ENCODE measurements around the gene MOB1B.

MOB1B gene

DNA sequence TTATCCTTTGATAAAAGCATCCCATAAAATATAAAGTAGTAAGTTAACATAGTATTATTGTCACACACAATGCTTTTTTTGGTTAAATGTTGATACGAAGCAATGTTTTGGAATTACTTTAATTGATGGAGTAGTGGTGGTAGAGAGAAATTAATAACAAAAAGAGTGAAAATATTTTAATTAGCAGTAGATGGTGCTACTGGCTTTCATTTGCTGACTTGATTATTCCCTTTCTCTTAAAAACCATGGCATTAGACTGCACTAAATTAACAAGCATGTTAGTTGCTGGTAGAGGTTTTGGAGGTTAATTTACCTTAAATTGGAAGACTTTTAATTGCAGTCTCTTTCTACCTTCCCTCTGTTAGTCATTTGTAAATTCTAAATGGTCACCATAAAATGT is 82.4 kb downstream of the MOB1B start:
- H3K9me3 ChIP-seq (ENCODE audit: control insufficient read depth, low read length): no peaks in the 10 kb centered on the region

DNA sequence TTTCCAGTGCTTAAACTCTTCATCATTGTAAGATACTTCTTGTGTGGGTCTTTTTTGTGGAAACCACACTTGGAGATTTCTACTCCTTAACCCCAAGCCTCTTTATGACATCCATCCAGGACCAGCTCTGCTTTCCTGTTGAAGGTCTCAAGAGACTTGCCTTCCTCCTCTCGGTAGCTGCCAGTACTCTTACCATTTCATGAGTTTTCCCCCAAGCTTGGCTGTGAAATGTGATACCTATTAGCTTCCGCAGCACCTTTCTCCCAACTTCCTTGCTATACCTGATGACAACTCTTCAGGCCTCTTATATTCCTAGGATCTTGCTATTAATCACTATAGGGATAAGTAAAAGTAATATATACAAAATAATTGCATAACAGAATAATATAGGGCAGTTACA is 89.4 kb downstream of the MOB1B start:
- 83% methylated on average over 1 of the region's 2 CpGs for WGBS
- Histone ChIP-seq H4K91ac (ENCODE audit: low read length) (no peak overlapping the region), H3K4me1 (ENCODE audit: control insufficient read depth, insufficient read depth, low read depth, low read length) (peaks cover 3% of the 10 kb centered on the region), H3K9ac (ENCODE audit: low read length) (no peak overlapping the region), H2BK12ac (ENCODE audit: low read length in 2 of 2) (no peak overlapping the region), H3K23ac (ENCODE audit: low read length in 2 of 2) (no peak overlapping the region), H2BK120ac (ENCODE audit: low read depth, low read length) (no peak overlapping the region), H2BK15ac (ENCODE audit: low read depth, poor library complexity, severe bottlenecking) (no peak overlapping the region), H3K4ac (ENCODE audit: low read depth in 1 of 2, low read length in 2 of 2) (no peak overlapping the region), H3K14ac (ENCODE audit: low read length in 2 of 2) (no peak overlapping the region), H3K4me3 (ENCODE audit: insufficient read depth in 1 of 2, low read depth in 1 of 2, low read length in 2 of 2) (no peak overlapping the region), H3K4me2 (ENCODE audit: low read length, poor library complexity, severe bottlenecking) (no peak overlapping the region), H2AK5ac (ENCODE audit: low read length, severe bottlenecking) (no peak overlapping the region), H3K9me3 (ENCODE audit: control insufficient read depth, low read length) (no peaks in the 10 kb centered on the region), H3K27ac (ENCODE audit: low read length, poor library complexity, severe bottlenecking) (no peak overlapping the region), H3K18ac (ENCODE audit: low read depth in 1 of 2, low read length in 2 of 2) (no peak overlapping the region), H4K8ac (ENCODE audit: low read length) (no peak overlapping the region), H3K27me3 (ENCODE audit: control insufficient read depth in 1 of 2, insufficient read depth in 1 of 2, low read length in 2 of 2) (no peaks in the 10 kb centered on the region), H3K79me1 (replicated peaks; ENCODE audit: low read length, poor library complexity, severe bottlenecking) (peaks cover 8% of the 10 kb centered on the region), H3K36me3 (ENCODE audit: control insufficient read depth in 1 of 2, insufficient read depth in 2 of 2, low read depth in 1 of 2, low read length in 2 of 2) (no peaks in the 10 kb centered on the region), H2BK5ac (ENCODE audit: low read depth, low read length, poor library complexity, severe bottlenecking) (no peak overlapping the region), H2AFZ (ENCODE audit: low read depth, low read length) (no peak overlapping the region)
- DNase-seq: no peak

More for the DNA sequence above, 82.4 kb downstream of the MOB1B start:
- no peaks in the 10 kb centered on the region for H3K4me1 ChIP-seq (ENCODE audit: control insufficient read depth, insufficient read depth, low read depth, low read length)
- H3K18ac ChIP-seq (ENCODE audit: low read depth in 1 of 2, low read length in 2 of 2): no peak overlapping the region
- no peak overlapping the region for H4K91ac ChIP-seq (ENCODE audit: low read length)
- no peaks in the 10 kb centered on the region for H3K27me3 ChIP-seq (ENCODE audit: control insufficient read depth in 1 of 2, insufficient read depth in 1 of 2, low read length in 2 of 2)
- H2AFZ ChIP-seq (ENCODE audit: low read depth, low read length): no peak overlapping the region
- H3K4me3 ChIP-seq (ENCODE audit: insufficient read depth in 1 of 2, low read depth in 1 of 2, low read length in 2 of 2): no peak overlapping the region
- H3K79me1 ChIP-seq (replicated peaks; ENCODE audit: low read length, poor library complexity, severe bottlenecking): peaks cover 4% of the 10 kb centered on the region
- no peak overlapping the region for H2BK5ac ChIP-seq (ENCODE audit: low read depth, low read length, poor library complexity, severe bottlenecking)
- no peak overlapping the region for H3K23ac ChIP-seq (ENCODE audit: low read length in 2 of 2)
- H3K4ac ChIP-seq (ENCODE audit: low read depth in 1 of 2, low read length in 2 of 2): no peak overlapping the region
- H3K14ac ChIP-seq (ENCODE audit: low read length in 2 of 2): no peak overlapping the region
- H2BK120ac ChIP-seq (ENCODE audit: low read depth, low read length): no peak overlapping the region
- DNase-seq: no peak
- H2AK5ac ChIP-seq (ENCODE audit: low read length, severe bottlenecking): no peak overlapping the region
- H4K8ac ChIP-seq (ENCODE audit: low read length): no peak overlapping the region
- no peak overlapping the region for H2BK12ac ChIP-seq (ENCODE audit: low read length in 2 of 2)
- H2BK15ac ChIP-seq (ENCODE audit: low read depth, poor library complexity, severe bottlenecking): no peak overlapping the region
- no peak overlapping the region for H3K9ac ChIP-seq (ENCODE audit: low read length)
- no peak overlapping the region for H3K4me2 ChIP-seq (ENCODE audit: low read length, poor library complexity, severe bottlenecking)
- no peak overlapping the region for H3K27ac ChIP-seq (ENCODE audit: low read length, poor library complexity, severe bottlenecking)
- peaks cover 0 to 25% of the 10 kb centered on the region in 2 experiments for H3K36me3 ChIP-seq (ENCODE audit: control insufficient read depth in 1 of 2, insufficient read depth in 2 of 2, low read depth in 1 of 2, low read length in 2 of 2)
- 100% methylated on average over 1 of the region's 1 CpG for WGBS

DNA sequence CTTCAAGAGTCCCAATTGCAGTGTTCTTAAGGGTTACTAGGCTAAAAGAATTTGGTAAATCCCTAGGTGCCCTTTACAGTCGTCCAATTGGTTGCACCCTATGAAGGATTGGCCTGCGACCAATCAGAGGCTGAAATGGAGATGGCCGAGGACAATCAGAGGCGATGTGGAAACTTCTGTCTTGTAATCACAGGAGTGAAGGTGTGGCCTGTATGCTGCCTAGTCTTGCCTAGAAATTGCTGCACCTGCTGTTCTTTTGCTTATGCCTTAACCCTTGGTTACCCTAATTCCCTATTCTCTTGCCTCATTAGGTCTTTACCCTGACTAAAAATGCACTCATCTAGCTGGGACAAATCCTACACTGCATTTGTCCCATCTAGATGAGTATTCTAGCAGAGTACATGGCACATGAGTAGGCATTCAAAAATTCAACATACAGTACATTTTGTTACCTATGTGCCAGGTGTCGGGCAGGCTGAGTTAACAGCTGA is 90.3 kb downstream of the MOB1B start:
- no peaks in the 10 kb centered on the region for H3K9me3 ChIP-seq (ENCODE audit: control insufficient read depth, low read length)
- no peak overlapping the region for H2AFZ ChIP-seq (ENCODE audit: low read depth, low read length)
- no peak overlapping the region for H2BK12ac ChIP-seq (ENCODE audit: low read length in 2 of 2)
- no peaks in the 10 kb centered on the region for H3K27me3 ChIP-seq (ENCODE audit: control insufficient read depth in 1 of 2, insufficient read depth in 1 of 2, low read length in 2 of 2)
- H4K8ac ChIP-seq (ENCODE audit: low read length): peak overlapping the region; percentile 71
- no peaks in the 10 kb centered on the region for H3K36me3 ChIP-seq (ENCODE audit: control insufficient read depth in 1 of 2, insufficient read depth in 2 of 2, low read depth in 1 of 2, low read length in 2 of 2)
- no peak overlapping the region for H2BK15ac ChIP-seq (ENCODE audit: low read depth, poor library complexity, severe bottlenecking)
- H3K79me1 ChIP-seq (replicated peaks; ENCODE audit: low read length, poor library complexity, severe bottlenecking): peaks cover 8% of the 10 kb centered on the region
- DNase-seq: no peak
- H3K4me1 ChIP-seq (ENCODE audit: control insufficient read depth, insufficient read depth, low read depth, low read length): peaks cover 3% of the 10 kb centered on the region
- H3K27ac ChIP-seq (ENCODE audit: low read length, poor library complexity, severe bottlenecking): no peak overlapping the region
- no peak overlapping the region for H3K18ac ChIP-seq (ENCODE audit: low read depth in 1 of 2, low read length in 2 of 2)
- no peak overlapping the region for H2BK5ac ChIP-seq (ENCODE audit: low read depth, low read length, poor library complexity, severe bottlenecking)
- H2BK120ac ChIP-seq (ENCODE audit: low read depth, low read length): no peak overlapping the region
- peak overlapping the region in 1 of 2 experiments; percentile 97 for H3K4me3 ChIP-seq (ENCODE audit: insufficient read depth in 1 of 2, low read depth in 1 of 2, low read length in 2 of 2)
- H3K14ac ChIP-seq (ENCODE audit: low read length in 2 of 2): no peak overlapping the region
- peak overlapping the region; percentile 93 for H3K9ac ChIP-seq (ENCODE audit: low read length)
- H3K4ac ChIP-seq (ENCODE audit: low read depth in 1 of 2, low read length in 2 of 2): peak overlapping the region in 1 of 2 experiments; percentile 71
- WGBS: 88% methylated on average over 5 of the region's 5 CpGs
- peak overlapping the region; percentile 88 for H3K4me2 ChIP-seq (ENCODE audit: low read length, poor library complexity, severe bottlenecking)
- peak overlapping the region; percentile 15 for H2AK5ac ChIP-seq (ENCODE audit: low read length, severe bottlenecking)
- H3K23ac ChIP-seq (ENCODE audit: low read length in 2 of 2): no peak overlapping the region
- H4K91ac ChIP-seq (ENCODE audit: low read length): no peak overlapping the region

DNA sequence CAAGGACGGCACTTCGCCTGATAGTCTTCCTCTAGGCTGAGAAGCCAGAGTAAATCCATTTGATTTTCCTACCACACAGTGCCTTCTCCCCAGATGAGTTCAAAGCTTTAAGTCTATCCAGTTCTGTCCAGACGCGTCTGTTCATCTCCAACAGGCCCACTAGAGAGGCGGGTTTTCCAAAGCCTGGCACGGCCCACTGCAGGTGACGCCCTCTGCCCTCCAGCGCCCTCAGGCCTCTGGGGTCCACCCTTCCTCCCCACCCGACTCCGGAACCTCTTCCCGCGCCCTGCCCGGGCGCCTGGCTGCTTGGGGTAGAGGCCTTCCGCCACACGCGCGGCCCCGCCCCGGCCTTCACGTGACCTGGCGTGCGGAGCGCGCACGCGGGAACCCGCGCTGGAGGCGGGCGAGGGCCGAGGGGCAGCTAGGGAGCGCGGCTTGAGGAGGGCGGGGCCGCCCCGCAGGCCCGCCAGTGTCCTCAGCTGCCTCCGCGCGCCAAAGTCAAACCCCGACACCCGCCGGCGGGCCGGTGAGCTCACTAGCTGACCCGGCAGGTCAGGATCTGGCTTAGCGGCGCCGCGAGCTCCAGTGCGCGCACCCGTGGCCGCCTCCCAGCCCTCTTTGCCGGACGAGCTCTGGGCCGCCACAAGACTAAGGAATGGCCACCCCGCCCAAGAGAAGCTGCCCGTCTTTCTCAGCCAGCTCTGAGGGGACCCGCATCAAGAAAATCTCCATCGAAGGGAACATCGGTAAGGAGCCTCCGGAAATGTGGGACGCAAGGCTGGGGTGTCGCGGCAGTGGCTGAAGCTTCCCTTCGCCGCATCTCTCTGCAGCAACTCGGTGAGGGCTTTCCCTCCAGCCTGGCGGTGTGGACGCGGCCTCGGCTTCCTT is 91.3 kb downstream of the MOB1B start, which contains the start of gene DCK:
TSS of gene DCK (plus strand) at position 469 of the 888 bp plus-strand sequence. CDS start at position 656, 187 bp downstream.
- peak within 1 kb of the TSS; percentile 93 for H3K9ac ChIP-seq (ENCODE audit: low read length)
- H3K27ac ChIP-seq (ENCODE audit: low read length, poor library complexity, severe bottlenecking): peak within 1 kb of the TSS; percentile 80
- peak within 1 kb of the TSS; percentile 88 for H3K4me2 ChIP-seq (ENCODE audit: low read length, poor library complexity, severe bottlenecking)
- peak within 1 kb of the TSS; percentile 84 for H2BK15ac ChIP-seq (ENCODE audit: low read depth, poor library complexity, severe bottlenecking)
- H2BK5ac ChIP-seq (ENCODE audit: low read depth, low read length, poor library complexity, severe bottlenecking): peak within 1 kb of the TSS; percentile 14
- H3K4ac ChIP-seq (ENCODE audit: low read depth in 1 of 2, low read length in 2 of 2): peak within 1 kb of the TSS in 1 of 2 experiments; percentile 73
- no peak within 1 kb of the TSS for H3K23ac ChIP-seq (ENCODE audit: low read length in 2 of 2)
- peak within 1 kb of the TSS; percentile 31 to 67 for H3K18ac ChIP-seq (ENCODE audit: low read depth in 1 of 2, low read length in 2 of 2)
- H3K36me3 ChIP-seq (ENCODE audit: control insufficient read depth in 1 of 2, insufficient read depth in 2 of 2, low read depth in 1 of 2, low read length in 2 of 2): peaks cover under 1 to 2% of the 10 kb centered on the region in 2 experiments
- no peak within 1 kb of the TSS for H2BK12ac ChIP-seq (ENCODE audit: low read length in 2 of 2)
- H3K27me3 ChIP-seq (ENCODE audit: control insufficient read depth in 1 of 2, insufficient read depth in 1 of 2, low read length in 2 of 2): no peaks in the 10 kb centered on the region
- H2BK120ac ChIP-seq (ENCODE audit: low read depth, low read length): no peak within 1 kb of the TSS
- H4K91ac ChIP-seq (ENCODE audit: low read length): peak within 1 kb of the TSS; percentile 19
- H4K8ac ChIP-seq (ENCODE audit: low read length): peak within 1 kb of the TSS; percentile 71
- peak within 1 kb of the TSS in 1 of 2 experiments; percentile 31 for H3K14ac ChIP-seq (ENCODE audit: low read length in 2 of 2)
- under 1% methylated on average over 62 of the region's 74 CpGs for WGBS
- peak within 1 kb of the TSS; percentile 89 for H2AFZ ChIP-seq (ENCODE audit: low read depth, low read length)
- H2AK5ac ChIP-seq (ENCODE audit: low read length, severe bottlenecking): peak within 1 kb of the TSS; percentile 15
- DNase-seq: peak; percentile 87
- H3K4me3 ChIP-seq (ENCODE audit: insufficient read depth in 1 of 2, low read depth in 1 of 2, low read length in 2 of 2): peak within 1 kb of the TSS; percentile 76 to 97
- H3K79me1 ChIP-seq (replicated peaks; ENCODE audit: low read length, poor library complexity, severe bottlenecking): peaks cover 8% of the 10 kb centered on the region
- peaks cover 3% of the 10 kb centered on the region for H3K4me1 ChIP-seq (ENCODE audit: control insufficient read depth, insufficient read depth, low read depth, low read length)
- H3K9me3 ChIP-seq (ENCODE audit: control insufficient read depth, low read length): no peaks in the 10 kb centered on the region
